ENCODE measurements around the gene RSPH3.

RSPH3 gene

DNA sequence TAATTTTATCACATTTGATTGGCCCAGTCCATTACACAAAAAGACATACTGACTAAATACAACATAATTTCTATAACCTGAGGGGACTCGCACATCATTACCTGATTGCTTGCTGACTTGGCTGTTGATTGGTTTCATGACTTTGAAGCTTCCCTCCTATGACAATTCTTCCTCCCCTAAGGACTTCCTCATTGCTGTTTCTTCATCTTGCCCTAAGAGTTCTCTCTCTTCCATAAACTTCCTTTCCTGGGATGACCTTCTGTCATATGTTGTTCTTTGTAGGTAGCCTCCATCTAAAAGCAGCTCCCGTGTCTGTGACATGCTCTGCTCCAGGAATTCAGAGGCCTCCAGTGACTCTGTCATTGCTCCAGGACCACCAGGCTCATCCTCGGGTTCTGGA is 22.6 kb downstream of the RSPH3 start:
- no peak for DNase-seq (ENCODE audit: low read depth)
- TF ChIP-seq, protein P1, sequence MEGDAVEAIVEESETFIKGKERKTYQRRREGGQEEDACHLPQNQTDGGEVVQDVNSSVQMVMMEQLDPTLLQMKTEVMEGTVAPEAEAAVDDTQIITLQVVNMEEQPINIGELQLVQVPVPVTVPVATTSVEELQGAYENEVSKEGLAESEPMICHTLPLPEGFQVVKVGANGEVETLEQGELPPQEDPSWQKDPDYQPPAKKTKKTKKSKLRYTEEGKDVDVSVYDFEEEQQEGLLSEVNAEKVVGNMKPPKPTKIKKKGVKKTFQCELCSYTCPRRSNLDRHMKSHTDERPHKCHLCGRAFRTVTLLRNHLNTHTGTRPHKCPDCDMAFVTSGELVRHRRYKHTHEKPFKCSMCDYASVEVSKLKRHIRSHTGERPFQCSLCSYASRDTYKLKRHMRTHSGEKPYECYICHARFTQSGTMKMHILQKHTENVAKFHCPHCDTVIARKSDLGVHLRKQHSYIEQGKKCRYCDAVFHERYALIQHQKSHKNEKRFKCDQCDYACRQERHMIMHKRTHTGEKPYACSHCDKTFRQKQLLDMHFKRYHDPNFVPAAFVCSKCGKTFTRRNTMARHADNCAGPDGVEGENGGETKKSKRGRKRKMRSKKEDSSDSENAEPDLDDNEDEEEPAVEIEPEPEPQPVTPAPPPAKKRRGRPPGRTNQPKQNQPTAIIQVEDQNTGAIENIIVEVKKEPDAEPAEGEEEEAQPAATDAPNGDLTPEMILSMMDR (IDR thresholded peaks at IDR 0.05; ENCODE audit: control insufficient read depth, insufficient read depth, low read depth, low read length, missing control alignments) = no peak
- no peak overlapping the region for H3K4me3 ChIP-seq (ENCODE audit: control insufficient read depth, low read depth, low read length)

DNA sequence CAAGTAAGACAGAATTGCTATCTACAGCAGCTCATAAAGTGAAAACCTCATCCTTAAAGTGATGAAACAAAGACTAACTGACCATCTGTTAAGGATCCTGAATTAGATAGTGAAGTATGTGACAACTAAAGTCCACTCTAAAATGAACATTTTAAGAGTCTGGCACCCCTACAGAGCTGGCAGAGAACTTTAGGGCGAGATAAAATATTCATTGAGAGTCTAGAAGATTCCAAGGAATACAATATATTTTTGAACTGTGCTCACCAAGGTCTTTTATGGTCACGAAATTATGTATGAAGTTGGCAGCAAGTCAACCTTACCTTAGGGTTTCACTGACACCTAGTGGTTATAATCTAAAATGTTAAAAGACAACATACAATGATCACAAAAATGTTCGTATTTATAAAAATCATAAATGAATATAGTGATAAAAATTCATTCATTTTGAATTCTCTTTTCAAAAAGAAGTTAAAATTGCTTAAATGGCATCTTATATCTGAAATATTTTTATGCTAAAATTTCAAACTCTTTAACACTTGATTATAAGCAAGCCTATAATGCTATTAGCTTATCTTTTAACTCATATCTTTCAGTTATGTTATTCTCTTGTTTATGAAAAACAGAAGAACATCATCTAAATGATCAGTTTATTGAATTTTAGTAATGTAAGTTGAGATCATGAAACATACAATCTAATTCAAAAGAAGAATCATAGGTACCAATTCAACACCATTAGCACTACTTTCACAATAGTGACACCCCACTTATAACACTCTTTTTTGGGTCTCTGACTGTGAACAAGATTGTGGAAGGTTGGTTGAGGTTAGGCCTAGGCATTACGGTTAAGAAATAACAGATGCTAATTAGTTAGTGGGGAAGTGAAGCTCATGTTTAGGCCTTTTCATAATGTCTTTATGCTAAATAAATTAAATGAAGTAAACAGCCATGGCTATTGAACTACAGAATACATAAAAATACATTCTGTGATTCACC is 27.5 kb downstream of the RSPH3 start:
- TF ChIP-seq, protein P1 (IDR thresholded peaks at IDR 0.05; ENCODE audit: control insufficient read depth, insufficient read depth, low read depth, low read length, missing control alignments) = peak; percentile 29
- peak; percentile 24 for DNase-seq (ENCODE audit: low read depth)
- H3K4me3 ChIP-seq (ENCODE audit: control insufficient read depth, low read depth, low read length) = no peak overlapping the region

DNA sequence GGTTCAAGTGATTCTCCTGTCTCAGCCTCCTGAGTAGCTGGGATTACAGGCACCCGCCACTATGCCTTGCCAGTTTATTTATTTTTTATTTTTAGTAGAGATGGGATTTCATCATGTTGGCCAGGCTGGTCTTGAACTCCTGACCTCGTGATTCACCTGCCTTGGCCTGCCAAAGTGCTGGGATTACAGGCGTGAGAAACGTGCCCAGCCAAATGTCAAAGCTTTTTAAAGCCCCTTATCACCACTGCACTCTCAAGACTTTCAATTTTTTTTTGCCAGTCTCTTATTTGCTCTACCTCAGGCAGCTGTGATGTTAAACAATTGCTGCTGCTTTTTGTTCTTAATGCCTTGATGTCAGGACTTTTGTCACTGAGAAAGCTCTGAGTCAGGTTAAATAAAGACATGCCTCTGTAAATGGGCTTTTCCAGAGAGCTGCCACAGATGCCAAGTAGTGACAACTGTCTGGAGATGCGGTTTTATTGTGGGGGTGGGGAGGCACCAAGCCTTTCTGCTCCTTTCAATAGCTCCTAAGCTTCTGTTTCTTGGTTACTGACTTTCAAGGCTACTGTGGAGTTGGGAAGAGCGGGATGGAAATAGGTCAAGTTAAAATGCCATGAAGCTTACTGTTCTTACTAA is 29.2 kb downstream of the RSPH3 start:
- H3K4me3 ChIP-seq (ENCODE audit: control insufficient read depth, low read depth, low read length) = no peak overlapping the region
- DNase-seq (ENCODE audit: low read depth) = no peak
- TF ChIP-seq, protein P1 (IDR thresholded peaks at IDR 0.05; ENCODE audit: control insufficient read depth, insufficient read depth, low read depth, low read length, missing control alignments) = no peak

DNA sequence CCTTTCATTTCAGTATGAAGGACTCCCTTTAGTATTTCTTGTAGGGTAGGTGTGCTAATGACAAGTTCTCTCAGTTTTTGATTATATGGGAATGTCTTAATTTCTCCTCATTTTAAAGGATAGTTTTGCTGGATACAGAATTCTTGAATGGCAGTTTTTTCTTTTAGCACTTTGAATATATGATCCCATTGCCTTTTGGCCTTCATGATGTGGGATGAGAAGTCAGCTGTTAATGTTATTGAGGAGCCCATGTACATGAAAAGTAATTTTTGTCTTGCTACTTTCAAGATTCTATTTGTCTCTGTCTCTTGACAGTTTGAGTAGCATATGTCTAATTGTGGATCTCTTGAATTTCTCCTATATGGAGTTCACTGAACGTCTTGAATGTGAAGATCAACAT is 30.9 kb downstream of the RSPH3 start:
- DNase-seq (ENCODE audit: low read depth) = no peak
- TF ChIP-seq, protein P1 (IDR thresholded peaks at IDR 0.05; ENCODE audit: control insufficient read depth, insufficient read depth, low read depth, low read length, missing control alignments) = no peak

DNA sequence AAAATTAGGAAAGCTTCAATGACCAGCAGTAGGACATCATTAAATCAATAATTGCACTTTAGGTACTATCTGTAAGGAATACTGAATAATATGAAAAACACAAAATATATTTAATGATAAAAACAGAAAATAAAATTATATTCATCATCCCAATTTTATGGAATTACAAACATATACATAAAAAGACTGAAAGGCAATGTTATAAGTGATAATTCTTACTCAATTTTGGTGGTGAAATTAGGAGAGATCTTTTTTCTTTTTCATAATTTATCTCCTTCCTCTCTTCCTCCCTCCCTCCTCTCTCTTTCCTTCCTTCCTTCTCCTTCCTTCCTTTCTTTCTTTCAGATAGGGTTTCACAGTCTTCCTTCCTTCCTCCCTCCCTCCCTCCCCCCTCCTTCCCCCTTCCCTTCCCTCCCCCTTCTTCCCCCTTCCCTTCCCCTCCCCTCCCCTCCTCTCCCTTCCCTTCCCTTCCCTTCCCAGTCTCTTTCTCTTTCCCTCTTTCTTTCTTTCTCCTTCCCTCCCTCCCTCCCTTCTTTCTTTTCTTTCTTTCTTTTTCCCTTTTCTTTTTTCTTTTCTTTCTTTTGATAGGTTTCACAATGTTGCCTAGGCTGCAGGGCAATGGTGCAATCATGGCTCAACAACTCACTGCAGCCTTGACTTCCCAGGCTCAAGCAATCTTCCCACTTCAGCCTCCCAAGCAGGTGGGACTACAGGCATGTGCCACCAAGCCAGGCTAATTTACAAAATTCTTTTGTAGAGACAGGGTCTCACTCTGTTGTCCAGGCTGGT is 36.8 kb downstream of the RSPH3 start:
- no peak overlapping the region for H3K4me3 ChIP-seq (ENCODE audit: control insufficient read depth, low read depth, low read length)
- no peak for DNase-seq (ENCODE audit: low read depth)
- TF ChIP-seq, protein P1 (IDR thresholded peaks at IDR 0.05; ENCODE audit: control insufficient read depth, insufficient read depth, low read depth, low read length, missing control alignments) = no peak

More for the DNA sequence above, 30.9 kb downstream of the RSPH3 start:
- no peak overlapping the region for H3K4me3 ChIP-seq (ENCODE audit: control insufficient read depth, low read depth, low read length)

DNA sequence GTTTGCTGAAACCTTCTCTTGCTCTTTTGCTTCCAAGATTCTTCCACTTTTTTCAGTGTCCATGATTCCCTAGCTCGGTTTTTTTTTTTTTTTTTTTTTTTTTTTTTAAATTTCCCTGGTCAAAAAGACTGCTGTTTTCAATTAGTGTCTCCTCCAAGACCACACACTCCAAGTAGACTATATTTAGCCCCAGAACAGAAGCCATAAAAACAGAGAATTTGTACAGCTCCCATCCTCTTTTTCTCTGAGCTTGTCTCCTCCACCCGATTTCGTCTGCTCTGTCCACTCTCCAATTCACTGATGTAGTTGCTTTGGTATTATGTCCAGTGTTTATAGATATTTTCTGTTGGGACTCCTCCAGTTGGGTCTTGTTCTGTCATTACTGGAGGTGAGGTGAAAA is 37.6 kb downstream of the RSPH3 start:
- H3K4me3 ChIP-seq (ENCODE audit: control insufficient read depth, low read depth, low read length) = no peak overlapping the region
- TF ChIP-seq, protein P1 (IDR thresholded peaks at IDR 0.05; ENCODE audit: control insufficient read depth, insufficient read depth, low read depth, low read length, missing control alignments) = no peak
- DNase-seq (ENCODE audit: low read depth) = peak; percentile 29
